HEK293T (cell line): ENCODE data around the gene BRD7.

Source experiments
- CTCF ChIA-PET: fragments of 350-600 bp; formaldehyde crosslinking; extraction: SDS; loops from one replicate; lab custom pipeline; 2021; ENCODE audit warnings: antibody characterized with exemption, inconsistent platforms; lab: Yijun Ruan, JAX
- POLR2A ChIA-PET: fragments of 350-600 bp; formaldehyde crosslinking; extraction: SDS; loops from one replicate; lab custom pipeline; 2020; ENCODE audit warnings: antibody characterized with exemption, inconsistent platforms; lab: Yijun Ruan, JAX
- DNase-seq: peaks from one replicate; pipeline ENCODE4 v3.0.0; 2012; ENCODE audit warnings: mixed read lengths; ENCODE audit errors: extremely low spot score
- ARNT ChIP-seq: fragments of 450-650 bp; IDR thresholded peaks from 2 replicates; pipeline ENCODE4 v1.6.1; 2017; ENCODE audit warnings: mild to moderate bottlenecking
- BHLHE40 ChIP-seq: fragments of 450-650 bp; IDR thresholded peaks from 2 replicates; pipeline ENCODE4 v1.6.1; 2016; ENCODE audit warnings: mild to moderate bottlenecking, moderate library complexity, borderline replicate concordance
- CTBP1 ChIP-seq: fragments of 450-650 bp; IDR thresholded peaks from 2 replicates; pipeline ENCODE4 v1.6.1; 2016; ENCODE audit warnings: borderline replicate concordance
- ELF4 ChIP-seq: fragments of 450-650 bp; IDR thresholded peaks from 2 replicates; pipeline ENCODE4 v1.6.1; 2017; ENCODE audit warnings: antibody characterized with exemption
- FOXA1 ChIP-seq: fragments of 450-650 bp; IDR thresholded peaks from 2 replicates; pipeline ENCODE4 v1.6.1; 2016; ENCODE audit warnings: mild to moderate bottlenecking
- FOXK2 ChIP-seq: fragments of 450-650 bp; IDR thresholded peaks from 2 replicates; pipeline ENCODE4 v1.6.1; 2016; ENCODE audit warnings: mild to moderate bottlenecking
- FOXM1 ChIP-seq: fragments of 450-650 bp; IDR thresholded peaks from 2 replicates; pipeline ENCODE4 v1.6.1; 2017; ENCODE audit warnings: mild to moderate bottlenecking, borderline replicate concordance
- HDGF ChIP-seq: fragments of 450-650 bp; IDR thresholded peaks from 2 replicates; pipeline ENCODE4 v1.6.1; 2017; ENCODE audit warnings: antibody characterized with exemption, borderline replicate concordance
- L3MBTL2 ChIP-seq: fragments of 450-650 bp; conservative IDR thresholded peaks from 2 replicates; pipeline ENCODE4 v1.6.1; 2016; ENCODE audit warnings: mild to moderate bottlenecking
- LEF1 ChIP-seq: fragments of 450-650 bp; IDR thresholded peaks from 2 replicates; pipeline ENCODE4 v1.6.1; 2017; ENCODE audit warnings: mild to moderate bottlenecking, borderline replicate concordance
- NFRKB ChIP-seq: fragments of 450-650 bp; IDR thresholded peaks from 2 replicates; pipeline ENCODE4 v1.6.1; 2016; ENCODE audit warnings: mild to moderate bottlenecking, moderate library complexity
- PKNOX1 ChIP-seq: fragments of 450-650 bp; IDR thresholded peaks from 2 replicates; pipeline ENCODE4 v1.6.1; 2016
- SP1 ChIP-seq: fragments of 450-650 bp; IDR thresholded peaks from 2 replicates; pipeline ENCODE4 v1.6.1; 2017
- SUZ12 ChIP-seq: fragments of 450-650 bp; IDR thresholded peaks from 2 replicates; pipeline ENCODE4 v1.6.1; 2016; ENCODE audit warnings: mild to moderate bottlenecking
- TARDBP ChIP-seq: fragments of 450-650 bp; IDR thresholded peaks from 2 replicates; pipeline ENCODE4 v1.6.1; 2016
- ZNF384 ChIP-seq: fragments of 450-650 bp; IDR thresholded peaks from 2 replicates; pipeline ENCODE4 v1.6.1; 2016

BRD7 gene

GRCh38 chr16:50360779-50361178 lies 8.0 kb downstream of the BRD7 start:
- ChIA-PET CTCF (no interaction called here), POLR2A (no interaction called here)
- no peak for DNase-seq
- no peak for TF ChIP-seq LEF1

- TF ChIP-seq FOXM1 (no peak), NFRKB (no peak), FOXK2 (no peak), SP1 (no peak), PKNOX1 (no peak), HDGF (no peak), L3MBTL2 (no peak), FOXA1 (no peak), BHLHE40 (no peak), SUZ12 (no peak), ELF4 (no peak), TARDBP (no peak)
- POLR2A ChIA-PET: no interaction called here
- CTCF ChIA-PET: interaction anchor here (0.5 to 0.8 kb wide), 2 partner anchors 47 to 146 kb away, joined by 3 to 4 read pairs; no protein-coding TSS in a partner anchor
- DNase-seq: no peak
These were observed 8.6 kb downstream of the BRD7 start for GRCh38 chr16:50360033-50360778.

GRCh38 chr16:50359626-50360025 lies 9.2 kb downstream of the BRD7 start:
- TF ChIP-seq ARNT: no peak
- no peak for TF ChIP-seq ZNF384
- TF ChIP-seq PKNOX1: no peak
- no peak for TF ChIP-seq SUZ12
- no peak for TF ChIP-seq FOXA1
- ChIA-PET CTCF (interaction anchor here (0.5 to 0.8 kb wide), 2 partner anchors 47 to 146 kb away, joined by 3 to 4 read pairs; no protein-coding TSS in a partner anchor), POLR2A (no interaction called here)
- no peak for DNase-seq

GRCh38 chr16:50354629-50355456 lies 13.9 kb downstream of the BRD7 start:
- no peak for DNase-seq
- ChIA-PET POLR2A (interaction anchor here (1.7 kb wide), 1 partner anchor 13 kb away, joined by 4 read pairs; no protein-coding TSS in a partner anchor), CTCF (interaction anchor here (0.6 to 1.2 kb wide), 11 partner anchors 11 to 330 kb away, joined by 3 to 7 read pairs (median 3); partner anchors contain the start of gene CNEP1R1)
- TF ChIP-seq PKNOX1: peak; percentile 43; the same call in 1 of the 2 replicates
- TF ChIP-seq HDGF: no peak
- no peak for TF ChIP-seq ELF4

GRCh38 chr16:50354082-50354481 lies 14.7 kb downstream of the BRD7 start:
- POLR2A ChIA-PET: no interaction called here
- no peak for DNase-seq
- CTCF ChIA-PET: interaction anchor here (0.6 to 1.1 kb wide), 7 partner anchors 12 to 329 kb away, joined by 3 to 7 read pairs (median 3); partner anchors contain the start of gene CNEP1R1
- TF ChIP-seq SUZ12: no peak
- no peak for TF ChIP-seq FOXM1
- TF ChIP-seq BHLHE40: no peak
- TF ChIP-seq SP1: no peak
- no peak for TF ChIP-seq FOXA1
- TF ChIP-seq NFRKB: no peak
- no peak for TF ChIP-seq CTBP1
- no peak for TF ChIP-seq ZNF384
- TF ChIP-seq FOXK2: no peak
- TF ChIP-seq HDGF: no peak

GRCh38 chr16:50351952-50352351 lies 16.8 kb downstream of the BRD7 start:
- CTCF ChIA-PET: no interaction called here
- no peak for TF ChIP-seq PKNOX1
- no peak for TF ChIP-seq SUZ12
- no peak for TF ChIP-seq FOXA1
- no peak for TF ChIP-seq BHLHE40
- no peak for TF ChIP-seq FOXK2
- no peak for TF ChIP-seq ARNT
- TF ChIP-seq ZNF384: no peak
- no peak for TF ChIP-seq FOXM1
- no peak for DNase-seq
- POLR2A ChIA-PET: no interaction called here
